ENCODE measurements around the gene INCA1.

INCA1 gene

GRCh38 chr17:4998027-4998731, 857 bp upstream of the INCA1 start:
- DNase-seq (ENCODE audit: extremely low read depth, low read depth), result no peak
- TF ChIP-seq CTCF (IDR thresholded peaks at IDR 0.05; ENCODE audit: low read depth, low read length), result no peak

- no peak for TF ChIP-seq CTCF (IDR thresholded peaks at IDR 0.05; ENCODE audit: low read depth, low read length)
- no peak for DNase-seq (ENCODE audit: extremely low read depth, low read depth)
Measured at GRCh38 chr17:4994081-4994595, 3.2 kb downstream of the INCA1 start.

- DNase-seq (ENCODE audit: extremely low read depth, low read depth), result no peak
- TF ChIP-seq CTCF (IDR thresholded peaks at IDR 0.05; ENCODE audit: low read depth, low read length), result no peak
Measured at GRCh38 chr17:4987767-4988567, 9.4 kb downstream of the INCA1 start.

- no peak for DNase-seq (ENCODE audit: extremely low read depth, low read depth)
Measured at GRCh38 chr17:4986951-4987766, 10.2 kb downstream of the INCA1 start, which contains the start of gene CAMTA2. CAMTA2 (minus strand) TSS chr17:4987675; CDS start chr17:4986222, 1,453 bp downstream.

GRCh38 chr17:4986403-4986802, 10.9 kb downstream of the INCA1 start:
- no peak for TF ChIP-seq CTCF (IDR thresholded peaks at IDR 0.05; ENCODE audit: low read depth, low read length)
- DNase-seq (ENCODE audit: extremely low read depth, low read depth), result no peak

More at GRCh38 chr17:4986951-4987766, 10.2 kb downstream of the INCA1 start, which contains the start of gene CAMTA2:
- peak; percentile 51 for TF ChIP-seq CTCF (IDR thresholded peaks at IDR 0.05; ENCODE audit: low read depth, low read length)

- TF ChIP-seq CTCF (IDR thresholded peaks at IDR 0.05; ENCODE audit: low read depth, low read length), result no peak
- DNase-seq (ENCODE audit: extremely low read depth, low read depth), result no peak
Measured at GRCh38 chr17:4982305-4982704, 15.0 kb downstream of the INCA1 start.
